K562 (cell line): ENCODE data around the gene NAB1. TPM values are rescaled to one million over a fixed set of nuclear protein-coding genes. Genes with fewer than 3 reads are reported as not detected.

Source experiments
- ATAC-seq: fragments of 200-7000 bp; cut with Tn5 transposase; 3 replicates; pipeline ENCODE4 v1.9.1; 2020; ENCODE audit warnings: moderate library complexity
- BruUV-seq: library from RNA; stranded (reverse); fragments of 400-500 nt; replicated peaks from 2 replicates; lab custom pipeline; 2021; lab: Mats Ljungman, UMichigan
- CTCF ChIA-PET: fragments of 300-600 bp; formaldehyde crosslinking; extraction: SDS; loops from one replicate; lab custom pipeline; 2021; ENCODE audit warnings: low intra/inter-chr PET ratio; lab: Yijun Ruan, JAX
- POLR2A ChIA-PET: fragments of 300-600, 350-650 bp; sonication (Branson Sonifier 250); formaldehyde crosslinking; extraction: SDS; loops from one replicate; lab custom pipeline; 2021; ENCODE audit warnings: antibody characterized with exemption, inconsistent platforms; lab: Yijun Ruan, JAX
- DNase-seq, 4 experiments: peaks; one replicate each; pipeline versions ENCODE4 v3.0.0 to v3.0.0-alpha.2; 2011 to 2018; ENCODE audit warnings: low spot score in 3 of 4, mixed read lengths in 3 of 4; ENCODE audit errors: extremely low read depth in 1 of 4
- FAIRE-seq: peaks from 2 replicates; lab custom pipeline; 2011; peaks lifted over from hg19 to GRCh38; lab: Jason Lieb, UNC
- H2AFZ ChIP-seq: 2 replicates; pipeline ENCODE4 v1.6.0; 2011; ENCODE audit warnings: low read depth, low read length, control low read depth, inconsistent platforms
- H3K27ac ChIP-seq: fragments of 200-600 bp; 3 replicates; pipeline ENCODE4 v1.8.0; 2011; ENCODE audit warnings: low read depth, mild to moderate bottlenecking, control low read depth, inconsistent platforms, low read length, moderate library complexity, mixed read lengths; ENCODE audit errors: extremely low read depth
- H3K27me3 ChIP-seq, 2 experiments: fragments of 300-600 bp in 1 of 2; 2 replicates in 1 of 2; 3 replicates in 1 of 2; pipeline versions ENCODE4 v1.6.0 to v1.8.0; 2011; ENCODE audit warnings: inconsistent platforms in 2 of 2, low read length in 2 of 2, mild to moderate bottlenecking in 1 of 2, mixed read lengths in 1 of 2, moderate library complexity in 1 of 2; ENCODE audit not compliant: control insufficient read depth in 2 of 2, insufficient read depth in 2 of 2
- H3K36me3 ChIP-seq: fragments of 300-600 bp; 3 replicates; pipeline ENCODE4 v1.8.0; 2011; ENCODE audit warnings: mild to moderate bottlenecking, low read length, inconsistent platforms; ENCODE audit not compliant: control insufficient read depth, insufficient read depth
- H3K4me1 ChIP-seq, 2 experiments: fragments of 200-600 bp in 1 of 2; replicated peaks in 1 of 2; 2 replicates in 1 of 2; 3 replicates in 1 of 2; pipeline versions ENCODE4 v1.5.1 to v1.8.0; 2011; ENCODE audit warnings: inconsistent platforms in 2 of 2, low read length in 2 of 2, mild to moderate bottlenecking in 1 of 2, mixed read lengths in 1 of 2, moderate library complexity in 1 of 2; ENCODE audit not compliant: control insufficient read depth in 2 of 2, insufficient read depth in 2 of 2
- H3K4me2 ChIP-seq: 2 replicates; pipeline ENCODE4 v1.6.1; 2011; ENCODE audit warnings: low read length, control low read depth, inconsistent platforms, mixed read lengths; ENCODE audit not compliant: insufficient read depth
- H3K4me3 ChIP-seq: fragments of 200-600 bp; sonication (generic), shearing (Covaris generic); 2 replicates; pipeline ENCODE4 v1.5.1; 2016; ENCODE audit warnings: control low read depth, inconsistent platforms
- H3K79me2 ChIP-seq: fragments of 200-600 bp; 3 replicates; pipeline ENCODE4 v1.8.0; 2011; ENCODE audit warnings: low read length, inconsistent platforms; ENCODE audit not compliant: control insufficient read depth, insufficient read depth
- H3K9ac ChIP-seq, 2 experiments: 2 replicates each; pipeline versions ENCODE4 v1.6.0 to v1.6.1; 2011; ENCODE audit warnings: low read depth in 2 of 2, low read length in 2 of 2, control low read depth in 1 of 2, inconsistent platforms in 1 of 2, mild to moderate bottlenecking in 1 of 2, mixed read lengths in 1 of 2; ENCODE audit not compliant: insufficient read depth in 1 of 2
- H3K9me1 ChIP-seq: one replicate; pipeline ENCODE4 v1.6.0; 2011; ENCODE audit warnings: inconsistent platforms, mild to moderate bottlenecking, low read length, moderate library complexity; ENCODE audit not compliant: control insufficient read depth, insufficient read depth
- H3K9me3 ChIP-seq: replicated peaks from 2 replicates; pipeline ENCODE4 v1.5.1; 2011; ENCODE audit warnings: low read depth, low read length, inconsistent platforms; ENCODE audit not compliant: control insufficient read depth, insufficient read depth
- H4K20me1 ChIP-seq: replicated peaks from 2 replicates; pipeline ENCODE4 v1.6.1; 2011; ENCODE audit warnings: low read length, inconsistent platforms, mixed read lengths; ENCODE audit not compliant: control insufficient read depth, insufficient read depth
- EP400 ChIP-seq: fragments of 450-650 bp; IDR thresholded peaks from 2 replicates; pipeline ENCODE4 v1.6.1; 2017; ENCODE audit warnings: antibody characterized with exemption, mild to moderate bottlenecking, moderate library complexity
- HEY1 ChIP-seq: fragments of 250-450 bp; sonication (Bioruptor Pico); IDR thresholded peaks from 2 replicates; pipeline ENCODE4 v1.5.0; 2020; ENCODE audit warnings: mild to moderate bottlenecking, moderate library complexity, borderline replicate concordance
- ZNF668 ChIP-seq: fragments of 250-450 bp; sonication (Bioruptor Pico); IDR thresholded peaks from 2 replicates; pipeline ENCODE4 v1.8.0; 2022; ENCODE audit warnings: mild to moderate bottlenecking, inconsistent platforms
- WGBS: fragments of 100-300 bp; shearing (Covaris generic); methylation state at CpG from one replicate; pipeline ENCODE4 v1.1.6; 2016; ENCODE audit warnings: low coverage, mixed read lengths; ENCODE audit not compliant: insufficient coverage; ENCODE audit errors: missing lambda C conversion rate; 5-methylcytosine and 5-hydroxymethylcytosine counted together
- in situ Hi-C: fragments of 300-500 bp; cut with MboI; formaldehyde crosslinking; loops from 4 replicates; pipeline ENCODE4 v1.15.0; 2018; ENCODE audit warnings: inconsistent platforms, mixed read lengths
- intact Hi-C: fragments of 100-400 bp; cut with micrococcal nuclease; formaldehyde crosslinking; loops from 2 replicates; pipeline ENCODE4 v1.14.2; 2022
- polyA plus RNA-seq, 8 experiments: library from polyadenylated mRNA; depleted of rRNA in 4 of 8; stranded (reverse) in 5 of 8; unstranded in 3 of 8; fragments of >200 nt; fragmentation: Nextera tagmentation in 2 of 8; fragmentation: Illumina TruSeq in 1 of 8; extraction: Ambion mirVana in 2 of 8; extraction: Trizol in 1 of 8; gene quantifications; 2 replicates each; pipeline versions ENCODE4 v1.2.1 to v1.2.3, GENCODE V29; 2011 to 2014; ENCODE audit warnings: inconsistent platforms in 1 of 8, missing spikeins in 1 of 8
- total RNA-seq, 7 experiments: library from RNA; depleted of rRNA in 6 of 7; stranded (reverse); fragments of >200 nt in 6 of 7; fragmentation: Illumina TruSeq in 2 of 7; extraction: Trizol in 2 of 7; gene quantifications; 2 replicates each; pipeline versions ENCODE4 v1.2.1 to v1.2.3, GENCODE V29; 2011 to 2021; ENCODE audit warnings: low replicate concordance in 1 of 7
- TF ChIP-seq, protein P1 (sequence below): IDR thresholded peaks from 3 replicates; pipeline ENCODE4 v1.6.1; 2011; ENCODE audit warnings: borderline replicate concordance, mild to moderate bottlenecking; ENCODE audit not compliant: insufficient read length, insufficient read depth
- TF ChIP-seq, protein P2 (sequence below): fragments of 250-450 bp; sonication (Bioruptor Pico); IDR thresholded peaks from 2 replicates; pipeline ENCODE4 v1.8.0; 2022; ENCODE audit warnings: inconsistent platforms

Gene NAB1
- total and polyA plus RNA-seq, 9 of the 15 experiments (the other 6 are each of a cell fraction or from before 2014, with no cell fraction given): 3.1 to 23.0 (median 16.3) TPM

DNA sequence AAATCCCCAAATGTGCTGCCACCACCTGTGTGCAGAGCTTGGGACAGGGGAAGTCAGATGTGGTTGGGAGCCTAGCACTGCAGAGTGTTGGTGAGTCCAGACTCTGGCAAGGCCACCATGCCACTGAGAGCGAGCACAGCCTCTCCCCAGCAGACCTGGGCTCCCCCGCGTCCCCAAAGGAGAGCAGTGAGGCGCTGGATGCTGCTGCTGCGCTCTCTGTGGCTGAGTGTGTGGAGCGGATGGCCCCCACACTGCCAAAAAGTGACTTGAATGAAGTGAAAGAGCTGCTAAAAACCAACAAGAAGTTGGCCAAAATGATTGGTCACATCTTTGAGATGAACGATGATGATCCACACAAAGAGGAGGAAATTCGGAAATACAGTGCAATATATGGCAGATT is 10.7 kb downstream of the NAB1 start (continued):
- TF ChIP-seq, protein P1, sequence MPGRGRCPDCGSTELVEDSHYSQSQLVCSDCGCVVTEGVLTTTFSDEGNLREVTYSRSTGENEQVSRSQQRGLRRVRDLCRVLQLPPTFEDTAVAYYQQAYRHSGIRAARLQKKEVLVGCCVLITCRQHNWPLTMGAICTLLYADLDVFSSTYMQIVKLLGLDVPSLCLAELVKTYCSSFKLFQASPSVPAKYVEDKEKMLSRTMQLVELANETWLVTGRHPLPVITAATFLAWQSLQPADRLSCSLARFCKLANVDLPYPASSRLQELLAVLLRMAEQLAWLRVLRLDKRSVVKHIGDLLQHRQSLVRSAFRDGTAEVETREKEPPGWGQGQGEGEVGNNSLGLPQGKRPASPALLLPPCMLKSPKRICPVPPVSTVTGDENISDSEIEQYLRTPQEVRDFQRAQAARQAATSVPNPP: no peak
- TF ChIP-seq EP400 (no peak), ZNF668 (CRISPR knock-in tag) (no peak)

DNA sequence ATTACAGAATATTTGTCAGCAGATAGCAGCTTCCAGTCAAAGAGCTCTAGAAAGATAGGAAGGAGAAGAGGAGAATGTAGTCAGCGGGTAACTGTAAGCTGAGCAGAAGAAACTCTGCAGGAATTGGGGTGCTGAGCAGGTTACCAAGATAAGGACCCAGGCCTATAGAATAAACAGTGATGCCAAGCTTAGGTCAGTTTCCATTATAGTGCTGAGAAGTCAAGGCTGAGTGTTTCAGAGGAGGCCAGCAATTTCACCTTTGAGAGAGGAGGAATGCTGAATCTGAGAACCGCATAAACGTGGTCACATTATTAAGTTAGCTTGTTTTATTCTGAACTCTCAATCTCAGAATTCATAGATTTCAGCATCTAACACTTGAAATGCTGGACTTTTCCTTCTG is 13.9 kb downstream of the NAB1 start:
- no peak overlapping the region for H2AFZ ChIP-seq
- no peak overlapping the region for H3K27ac ChIP-seq
- DNase-seq (no peak), ATAC-seq (peak; percentile 36), FAIRE-seq (no peak)
- H3K36me3 ChIP-seq: peaks cover 23% of the 10 kb centered on the region
- no peak overlapping the region for H3K9ac ChIP-seq
- no peak overlapping the region for H3K4me2 ChIP-seq
- peaks cover 7 to 22% of the 10 kb centered on the region in 2 experiments; a peak in 4 of 5 replicates for H3K4me1 ChIP-seq
- H3K9me3 ChIP-seq: no peaks in the 10 kb centered on the region
- 34% methylated on average over 3 of the region's 3 CpGs for WGBS
- no peaks in the 10 kb centered on the region for H3K9me1 ChIP-seq
- no peak overlapping the region for H3K4me3 ChIP-seq
- peaks cover 88% of the 10 kb centered on the region for H3K79me2 ChIP-seq
- ChIA-PET POLR2A (interaction anchor here (1.4 to 1.6 kb wide), 3 partner anchors 12 to 31 kb away, joined by 3 to 7 read pairs (median 3); no protein-coding TSS in a partner anchor), CTCF (no interaction called here)
- TF ChIP-seq HEY1 (CRISPR knock-in tag): no peak
- TF ChIP-seq, protein P2, sequence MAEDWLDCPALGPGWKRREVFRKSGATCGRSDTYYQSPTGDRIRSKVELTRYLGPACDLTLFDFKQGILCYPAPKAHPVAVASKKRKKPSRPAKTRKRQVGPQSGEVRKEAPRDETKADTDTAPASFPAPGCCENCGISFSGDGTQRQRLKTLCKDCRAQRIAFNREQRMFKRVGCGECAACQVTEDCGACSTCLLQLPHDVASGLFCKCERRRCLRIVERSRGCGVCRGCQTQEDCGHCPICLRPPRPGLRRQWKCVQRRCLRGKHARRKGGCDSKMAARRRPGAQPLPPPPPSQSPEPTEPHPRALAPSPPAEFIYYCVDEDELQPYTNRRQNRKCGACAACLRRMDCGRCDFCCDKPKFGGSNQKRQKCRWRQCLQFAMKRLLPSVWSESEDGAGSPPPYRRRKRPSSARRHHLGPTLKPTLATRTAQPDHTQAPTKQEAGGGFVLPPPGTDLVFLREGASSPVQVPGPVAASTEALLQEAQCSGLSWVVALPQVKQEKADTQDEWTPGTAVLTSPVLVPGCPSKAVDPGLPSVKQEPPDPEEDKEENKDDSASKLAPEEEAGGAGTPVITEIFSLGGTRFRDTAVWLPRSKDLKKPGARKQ (CRISPR knock-in tag): no peak
- no TSS peak for BruUV-seq
- intact Hi-C loops: no loop called here
- H4K20me1 ChIP-seq: no peaks in the 10 kb centered on the region
- in situ Hi-C loops: no loop called here
- H3K27me3 ChIP-seq: no peaks in the 10 kb centered on the region
